GM21381 (cell line): Measurements from ENCODE around the gene SFXN5.
"Not testable (repeated sequence)": the region's sequence is repeated elsewhere in the genome, so short reads cannot be mapped to it uniquely, and the experiment has no call there.

Source experiments
- ATAC-seq: cut with Tn5 transposase; IDR thresholded peaks from one replicate; pipeline ENCODE4 v1.9.1; 2021; ENCODE audit warnings: mild to moderate bottlenecking, moderate library complexity; ENCODE audit not compliant: unreplicated experiment

The SFXN5 gene, protein sequence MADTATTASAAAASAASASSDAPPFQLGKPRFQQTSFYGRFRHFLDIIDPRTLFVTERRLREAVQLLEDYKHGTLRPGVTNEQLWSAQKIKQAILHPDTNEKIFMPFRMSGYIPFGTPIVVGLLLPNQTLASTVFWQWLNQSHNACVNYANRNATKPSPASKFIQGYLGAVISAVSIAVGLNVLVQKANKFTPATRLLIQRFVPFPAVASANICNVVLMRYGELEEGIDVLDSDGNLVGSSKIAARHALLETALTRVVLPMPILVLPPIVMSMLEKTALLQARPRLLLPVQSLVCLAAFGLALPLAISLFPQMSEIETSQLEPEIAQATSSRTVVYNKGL

DNA sequence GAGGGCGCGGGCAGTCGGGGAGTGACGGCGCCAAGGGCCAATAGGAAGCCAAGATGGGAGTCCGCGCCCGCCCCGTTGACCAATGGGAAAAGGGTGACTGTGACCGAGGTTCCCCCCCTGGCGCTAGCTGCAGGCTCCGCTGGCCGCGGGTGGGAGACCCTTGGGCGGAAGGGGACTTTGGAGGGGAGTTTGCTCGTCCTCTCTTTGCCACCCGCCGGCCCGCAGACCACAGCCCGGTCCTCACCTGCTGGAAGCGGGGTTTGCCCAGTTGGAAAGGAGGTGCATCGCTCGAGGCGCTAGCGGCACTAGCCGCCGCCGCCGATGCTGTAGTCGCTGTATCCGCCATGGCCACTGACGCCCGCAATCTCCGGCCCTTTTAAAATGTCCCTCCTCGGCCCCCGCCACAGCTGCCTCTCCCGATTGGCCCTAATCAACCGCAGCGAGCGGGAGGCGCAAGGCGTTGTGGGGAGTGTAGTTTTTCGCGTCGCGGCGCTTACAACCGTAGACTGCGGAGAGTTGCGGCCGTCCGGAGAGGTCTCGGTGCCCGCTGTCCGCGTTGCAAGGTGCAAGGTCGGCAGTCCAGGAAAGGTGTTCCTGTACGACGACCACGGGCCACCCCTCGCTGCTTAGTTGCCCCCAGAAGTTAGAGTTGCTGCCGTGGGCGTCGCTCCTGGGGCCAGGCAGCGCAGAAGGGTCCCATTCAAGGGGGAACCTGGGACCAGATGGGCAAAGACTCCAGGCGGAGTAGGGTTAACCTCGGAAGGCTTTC lies at the start of gene SFXN5:
Gene SFXN5 (minus strand): TSS at position 353 of the 769 bp plus-strand sequence. CDS start 7 bp downstream, at position 346.
- peak; percentile 93 for ATAC-seq

DNA sequence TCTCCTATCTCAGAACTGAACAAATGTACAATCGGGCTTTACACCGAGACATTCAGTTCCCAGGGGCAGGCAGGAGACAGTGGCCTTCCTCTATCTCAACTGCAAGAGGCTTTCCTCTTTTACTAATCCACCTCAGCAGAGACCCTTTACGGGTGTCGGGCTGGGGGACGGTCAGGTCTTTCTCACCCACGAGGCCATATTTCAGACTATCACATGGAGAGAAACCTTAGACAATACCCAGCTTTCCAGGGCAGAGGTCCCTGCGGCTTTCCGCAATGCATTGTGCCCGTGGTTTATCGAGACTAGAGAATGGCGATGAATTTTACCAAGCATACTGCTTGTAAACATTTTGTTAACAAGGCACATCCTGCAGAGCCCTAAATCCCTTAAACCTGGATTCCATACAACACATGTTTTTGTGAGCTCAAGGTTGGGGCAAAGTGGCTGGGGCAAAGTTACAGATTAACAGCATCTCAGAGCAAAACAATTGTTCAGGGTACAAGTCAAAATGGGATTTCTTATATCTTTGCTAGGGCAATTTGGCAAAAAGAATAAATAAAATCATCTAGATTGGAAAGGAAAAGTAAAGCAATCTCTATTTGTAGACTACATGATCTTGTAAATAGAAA lies 48.2 kb upstream of the SFXN5 start:
- ATAC-seq = not testable (repeated sequence)

DNA sequence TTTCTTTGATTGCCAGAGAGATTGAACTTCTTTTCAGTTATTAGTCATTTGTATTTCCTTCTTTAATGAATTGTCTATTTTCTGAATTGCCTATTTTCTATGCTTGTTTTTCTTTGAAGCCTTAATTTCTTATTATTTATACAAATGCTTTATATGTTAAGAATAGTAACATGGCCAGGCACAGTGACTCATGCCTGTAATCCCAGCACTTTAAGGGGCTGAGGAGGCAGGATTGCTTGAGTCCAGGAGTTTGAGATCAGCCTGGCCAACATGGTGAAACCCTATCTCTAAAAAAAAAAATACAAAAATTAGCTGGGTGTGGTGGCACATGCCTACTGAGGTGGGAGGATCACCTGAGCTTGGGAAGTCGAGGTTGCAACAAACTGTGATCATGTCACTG lies 45.9 kb upstream of the SFXN5 start:
- ATAC-seq = no peak

DNA sequence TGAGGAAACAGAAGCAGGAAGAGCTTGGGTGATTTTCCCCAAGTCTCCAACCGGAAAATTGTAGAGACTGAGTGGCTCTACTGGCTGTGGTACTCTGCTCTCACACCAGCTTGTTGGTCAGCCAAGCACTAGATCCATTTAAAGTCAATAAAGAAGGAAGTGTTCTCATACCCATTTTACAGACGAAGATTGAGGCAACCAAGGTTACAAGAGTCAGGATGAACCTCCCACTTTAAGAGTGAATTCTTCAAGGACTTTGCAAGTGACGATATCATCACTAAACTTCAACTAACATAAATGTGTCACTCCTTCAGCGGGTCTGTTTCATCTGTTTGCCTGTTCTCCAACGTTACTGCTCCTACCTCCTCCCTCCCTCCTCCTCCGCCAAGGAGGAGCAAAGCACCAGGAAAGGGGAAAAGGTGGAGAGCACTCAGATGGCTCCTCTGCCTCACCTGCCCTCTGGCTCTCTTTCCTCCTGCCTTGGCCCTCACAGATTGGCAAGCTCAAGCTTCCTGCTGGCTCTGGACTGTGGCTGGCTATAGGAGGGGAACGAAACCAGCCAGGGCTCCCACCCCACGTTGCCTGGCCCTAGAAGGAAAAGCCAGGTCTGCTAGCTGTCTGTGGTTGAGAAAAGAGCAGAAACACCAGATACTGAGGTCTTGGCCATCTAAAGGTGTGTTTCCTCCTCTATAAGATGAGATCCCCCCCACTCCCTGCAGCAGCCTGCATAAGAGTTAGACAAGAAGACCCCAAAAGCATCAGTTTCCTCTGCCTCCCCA lies 44.9 kb upstream of the SFXN5 start:
- ATAC-seq = no peak

DNA sequence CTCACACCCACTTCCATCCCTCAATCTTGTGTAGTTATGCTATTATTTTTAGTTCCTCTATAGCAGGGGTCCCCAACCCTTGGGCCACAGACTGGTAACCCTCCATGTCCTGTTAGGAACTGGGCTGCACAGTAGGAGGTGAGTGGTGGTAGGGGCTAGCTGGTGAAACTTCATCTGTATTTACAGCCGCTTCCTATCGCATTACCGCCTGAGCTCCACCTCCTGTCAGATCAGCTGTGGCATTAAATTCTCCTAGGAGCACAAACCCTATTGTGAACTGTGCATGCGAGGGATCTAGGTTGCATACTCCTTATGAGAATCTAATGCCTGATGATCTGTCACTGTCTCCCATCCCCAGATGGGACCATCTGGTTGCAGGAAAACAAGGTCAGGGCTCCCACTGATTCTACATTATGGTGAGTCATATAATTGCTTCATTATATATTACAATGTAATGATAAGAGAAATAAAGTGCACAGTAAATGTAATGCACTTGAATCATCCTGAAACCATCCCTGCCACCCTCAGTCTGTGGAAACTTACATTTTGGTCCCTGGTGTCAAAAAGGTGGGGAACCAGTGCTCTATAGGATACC lies 42.9 kb upstream of the SFXN5 start:
- ATAC-seq = no peak

DNA sequence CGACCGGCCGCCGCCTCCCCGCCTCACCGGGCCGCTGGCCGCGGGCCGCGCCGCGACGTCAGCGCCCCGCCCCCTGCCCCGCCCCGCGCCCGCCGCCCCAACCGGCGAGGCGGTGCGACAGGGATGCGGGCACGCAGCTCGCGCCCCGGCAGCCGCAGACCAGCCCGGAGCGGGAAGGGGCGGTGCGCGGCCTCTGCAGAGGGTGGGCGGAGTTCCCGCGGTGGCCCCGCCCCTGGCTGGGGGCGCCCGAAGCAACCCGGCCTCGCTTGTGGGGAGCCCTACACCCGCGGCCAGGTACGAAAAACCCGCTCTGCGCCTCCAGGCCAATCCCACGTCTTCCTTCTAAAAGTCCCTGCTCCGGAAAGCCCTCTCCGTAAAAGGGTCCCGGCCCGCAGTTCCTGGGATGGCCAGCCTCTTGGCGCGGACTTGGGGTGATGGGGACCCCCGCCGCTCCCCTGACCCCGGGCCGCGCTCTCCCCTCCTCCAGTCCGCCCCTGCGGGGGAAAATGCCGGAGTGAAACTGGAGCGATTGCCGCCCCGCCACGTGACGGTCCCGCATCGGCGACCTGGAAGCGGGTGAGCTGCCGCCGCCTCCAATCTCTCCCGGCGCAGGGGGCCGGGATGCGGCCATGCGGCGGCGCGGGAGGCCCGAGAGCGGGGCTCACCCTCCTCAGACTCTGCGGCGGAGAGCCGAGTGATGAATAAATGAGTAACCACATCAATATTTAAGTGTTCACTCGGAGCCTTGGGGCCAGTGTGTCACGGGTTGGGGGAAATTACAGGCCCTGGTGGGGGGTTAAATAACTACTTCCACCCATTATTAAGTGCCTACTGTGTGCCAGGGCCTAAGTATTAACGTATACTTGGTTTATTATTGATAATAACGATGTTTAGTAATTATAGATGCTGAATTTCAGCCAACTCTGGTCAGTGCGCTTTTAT lies 41.7 kb upstream of the SFXN5 start, which contains the start of gene RAB11FIP5:
Gene RAB11FIP5 (minus strand): TSS at position 36 of the 942 bp plus-strand sequence. CDS start 171 bp downstream, outside the sequence.
- ATAC-seq = peak; percentile 72

DNA sequence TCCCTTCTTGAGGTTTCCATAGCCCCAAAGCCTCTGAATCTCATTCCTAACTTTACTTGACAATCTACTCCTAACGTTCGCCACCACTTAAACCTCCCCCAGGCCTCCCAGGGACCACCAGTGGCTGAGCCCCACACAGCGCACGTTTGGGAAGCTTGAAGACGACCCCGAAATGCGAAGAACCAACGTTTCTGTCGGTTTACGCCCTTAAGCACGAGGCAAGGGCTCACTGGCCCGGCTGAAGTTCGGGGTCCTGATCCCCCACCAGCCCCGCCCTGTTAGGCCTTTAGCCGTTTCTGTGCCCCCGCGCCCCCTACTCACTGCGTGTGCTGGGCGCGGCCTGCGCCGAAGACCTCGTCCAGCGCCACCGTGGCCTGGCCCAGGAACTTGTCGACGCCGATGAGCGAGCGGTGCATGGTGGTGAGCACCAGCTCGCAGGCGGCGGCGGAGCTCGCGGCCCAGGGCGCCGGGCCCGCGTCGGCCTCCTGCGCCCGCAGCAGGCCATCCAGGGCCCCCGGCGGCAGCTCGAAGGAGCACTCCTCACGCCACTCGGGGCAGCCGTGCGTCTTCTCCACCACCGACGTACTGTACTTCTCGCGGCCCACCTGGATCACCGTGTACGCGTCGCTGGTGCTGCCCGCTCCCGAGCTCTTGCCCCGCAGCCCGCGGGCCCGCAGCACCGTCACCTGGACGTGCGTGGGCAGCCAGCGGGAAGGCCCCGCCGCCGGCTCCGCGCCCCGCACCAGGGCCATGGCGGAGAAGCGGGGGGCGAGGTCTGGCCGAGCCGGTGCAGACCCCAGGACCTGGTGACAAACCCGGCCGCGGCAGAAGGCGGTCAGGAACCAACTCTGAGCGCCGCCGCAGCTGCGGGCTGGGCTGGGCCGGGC lies 40.8 kb upstream of the SFXN5 start:
- peak; percentile 15 for ATAC-seq

DNA sequence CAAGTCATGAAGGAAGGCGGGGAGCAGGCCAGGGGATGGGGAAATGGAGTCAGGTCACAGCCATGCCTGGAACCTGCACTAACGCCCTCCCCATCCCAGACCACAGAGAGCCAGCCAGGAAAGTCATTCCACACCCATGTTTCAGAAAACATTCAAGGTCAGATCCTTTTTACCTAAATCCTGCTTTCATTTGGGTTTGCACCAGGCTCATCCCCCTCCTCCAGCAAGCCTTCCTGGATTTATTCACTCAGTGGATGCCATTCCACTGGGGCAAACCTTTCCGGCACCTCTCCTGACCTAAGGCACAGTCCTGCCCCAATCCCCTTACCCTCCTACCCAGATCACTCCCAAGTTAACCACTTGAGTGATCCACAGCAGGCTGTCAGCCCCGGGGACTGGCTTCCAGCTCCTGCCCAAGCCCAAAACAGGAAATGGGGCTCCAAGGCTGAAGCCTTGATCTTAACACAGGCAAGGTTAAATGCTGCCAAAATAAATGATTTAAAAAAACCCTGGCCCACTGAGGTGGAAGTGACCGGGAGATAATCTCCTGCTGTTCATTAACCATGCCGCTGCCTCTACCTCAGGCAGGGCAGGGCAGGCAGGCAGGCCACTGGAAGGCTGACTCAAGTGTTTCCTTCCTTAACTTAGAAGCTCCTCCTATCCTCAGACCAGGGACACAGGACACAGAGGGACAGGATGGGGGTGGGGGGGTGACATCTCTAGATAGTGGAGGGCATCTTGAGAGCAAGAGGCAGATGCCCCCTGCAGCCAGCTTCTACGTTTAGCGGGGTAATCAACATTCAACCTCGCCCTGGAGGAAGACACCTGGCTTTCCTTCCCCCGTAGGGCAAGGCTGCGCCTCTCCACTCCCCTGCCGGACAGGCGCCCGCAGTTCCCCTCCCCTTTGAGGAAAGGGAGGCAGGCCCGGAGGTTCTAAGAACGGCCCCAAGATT lies 39.8 kb upstream of the SFXN5 start:
- no peak for ATAC-seq

DNA sequence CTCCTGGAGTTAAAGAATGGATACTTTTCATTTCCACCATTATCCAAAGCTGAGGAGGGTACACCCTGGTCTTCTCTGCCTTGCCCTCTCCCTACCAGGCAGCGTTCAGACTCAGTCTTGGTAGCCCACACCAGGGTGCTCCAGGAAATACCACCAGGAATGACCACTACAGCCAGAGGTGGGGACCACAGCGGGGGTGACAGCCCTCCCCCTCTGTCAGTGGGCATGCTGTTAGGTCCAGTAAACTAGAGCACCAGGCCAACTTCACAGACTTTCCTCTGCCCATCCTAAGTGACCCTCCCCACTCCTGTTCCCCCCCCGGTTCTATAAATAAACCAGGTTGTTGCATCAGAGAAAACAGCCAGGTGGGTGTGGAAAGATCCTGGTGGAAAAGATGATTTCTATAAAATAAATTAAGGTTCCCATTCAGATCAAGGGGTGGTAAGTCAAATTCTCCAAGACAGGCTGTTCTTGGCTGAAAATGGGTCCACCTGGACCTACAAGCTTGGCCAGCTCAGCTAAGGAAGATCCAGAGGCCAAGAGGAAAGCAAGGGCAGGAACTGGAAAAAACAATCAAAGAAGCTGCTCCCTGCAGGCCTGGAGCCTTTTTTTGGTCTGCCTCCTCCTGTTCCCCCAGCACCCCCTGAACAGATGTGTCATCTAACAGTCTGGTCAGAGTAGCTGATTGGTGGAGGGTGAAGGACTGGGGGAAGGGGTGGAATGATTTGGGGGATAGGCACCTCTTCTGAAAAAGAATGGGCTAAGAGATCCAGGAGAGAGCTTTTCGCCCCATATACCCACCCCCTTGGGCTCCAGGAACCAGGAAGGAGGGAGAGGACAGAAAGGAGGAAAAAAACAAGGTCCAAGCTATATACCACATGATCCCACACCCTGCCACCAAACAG lies 38.9 kb upstream of the SFXN5 start:
- ATAC-seq = no peak

DNA sequence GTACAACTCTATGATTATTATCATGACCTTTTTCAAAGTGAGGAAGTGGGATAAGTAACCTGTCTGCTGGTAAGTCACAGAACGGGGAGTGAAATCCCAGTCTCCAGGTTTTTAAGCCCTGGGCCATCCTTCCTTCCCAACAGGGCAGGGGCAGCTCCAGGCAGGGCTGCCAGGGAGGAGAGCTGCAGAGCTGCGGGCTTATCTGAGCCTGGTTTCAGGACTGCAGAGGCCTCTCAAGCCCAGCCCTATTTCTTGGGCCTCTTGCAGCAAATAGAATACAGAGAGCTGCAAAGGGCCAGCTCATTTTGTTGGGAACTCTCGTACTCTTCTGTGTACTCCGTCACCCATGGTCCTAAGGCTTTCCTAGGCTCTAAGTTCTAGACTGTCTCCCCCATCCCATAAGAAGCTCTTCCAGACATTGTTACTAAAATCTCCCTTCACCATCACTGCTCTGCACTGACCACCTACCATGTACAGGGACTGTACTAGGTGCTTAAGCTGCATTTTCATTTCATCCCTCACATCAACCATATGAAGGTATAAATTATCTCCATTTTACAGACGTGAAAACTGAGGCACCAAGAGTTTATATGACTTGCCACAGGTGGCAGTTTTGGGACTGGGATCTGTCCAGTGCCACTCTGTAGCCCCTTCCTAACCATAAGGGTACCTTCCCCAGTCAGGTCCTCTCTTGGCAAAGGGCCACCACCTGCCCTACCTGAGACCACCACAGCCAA lies 38.1 kb upstream of the SFXN5 start:
- ATAC-seq = no peak

DNA sequence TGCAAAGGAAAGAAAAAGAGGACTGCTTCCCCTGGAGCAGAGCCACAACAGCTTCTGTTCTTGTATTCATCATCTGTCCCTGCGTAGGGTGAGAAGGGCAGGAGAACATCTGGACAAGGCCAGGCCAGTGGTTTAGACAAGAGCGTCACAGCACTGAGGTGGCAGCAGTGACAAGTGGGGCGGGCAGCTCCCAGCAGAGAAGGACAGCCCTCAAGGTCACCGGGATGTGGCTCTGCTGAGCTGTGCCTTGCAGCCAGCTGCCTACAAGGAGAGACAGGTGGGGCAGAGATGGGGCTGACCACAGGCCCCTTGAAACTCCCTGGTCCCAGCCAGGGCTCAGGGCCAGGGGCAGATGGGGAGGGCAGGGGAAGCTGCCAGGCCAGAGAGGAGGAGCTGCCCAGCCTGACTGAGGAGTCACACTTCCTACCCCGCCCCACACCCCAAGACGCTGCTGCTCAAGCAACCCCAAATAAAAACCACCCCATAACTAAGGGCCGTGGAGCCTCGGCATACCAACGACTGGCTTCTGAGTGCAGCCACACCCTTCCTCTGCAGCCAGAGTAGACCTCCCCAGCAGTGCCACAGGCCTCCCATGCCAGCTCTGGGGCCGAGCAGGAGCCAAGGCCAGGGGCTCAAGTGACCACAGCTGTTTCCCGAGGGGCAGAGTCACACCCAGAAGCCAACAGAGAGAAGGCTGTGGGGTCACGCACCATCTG lies 35.9 kb upstream of the SFXN5 start:
- ATAC-seq = no peak

DNA sequence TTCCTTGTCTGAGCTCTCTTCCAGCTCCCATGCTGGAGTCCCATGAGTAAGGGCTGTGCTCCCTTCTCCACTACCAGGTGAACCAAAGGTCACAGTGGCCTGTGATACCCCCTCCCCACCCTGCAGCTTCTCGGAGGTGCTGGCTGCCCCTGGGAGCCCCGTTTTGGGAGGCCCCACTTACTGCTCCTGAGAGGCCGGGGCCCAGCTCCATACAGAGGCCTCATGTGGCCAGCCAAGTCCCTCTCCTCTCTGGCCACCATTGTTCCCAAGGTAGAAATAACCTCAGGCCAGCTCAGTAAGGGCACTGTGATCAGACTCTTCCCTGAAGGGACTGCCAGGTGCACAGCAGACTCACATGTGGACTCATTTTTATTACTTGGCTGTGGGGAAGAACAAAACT lies 35.3 kb upstream of the SFXN5 start:
- ATAC-seq = no peak

DNA sequence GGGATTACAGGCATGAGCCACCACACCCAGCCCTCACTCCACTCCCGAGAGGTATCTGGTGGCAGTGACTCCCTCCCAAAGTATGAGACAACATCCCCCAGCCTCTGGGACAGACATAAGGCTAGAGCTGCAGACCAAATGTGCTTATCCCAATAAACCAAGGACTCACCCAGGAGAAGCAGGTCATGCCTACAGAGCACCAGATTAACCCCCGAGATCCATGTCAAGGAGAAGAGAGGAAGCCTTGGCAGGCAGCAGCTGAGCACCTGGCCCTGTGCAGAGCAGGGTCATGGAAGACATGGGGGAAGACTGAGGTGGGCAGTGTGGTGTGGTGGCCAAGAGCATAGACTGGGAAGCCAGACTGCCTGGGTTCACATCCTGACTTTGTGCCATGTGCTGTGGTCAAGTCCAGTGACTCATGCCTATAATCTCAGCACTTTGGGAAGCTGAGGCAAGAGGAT lies 34.0 kb upstream of the SFXN5 start:
- ATAC-seq = no peak

DNA sequence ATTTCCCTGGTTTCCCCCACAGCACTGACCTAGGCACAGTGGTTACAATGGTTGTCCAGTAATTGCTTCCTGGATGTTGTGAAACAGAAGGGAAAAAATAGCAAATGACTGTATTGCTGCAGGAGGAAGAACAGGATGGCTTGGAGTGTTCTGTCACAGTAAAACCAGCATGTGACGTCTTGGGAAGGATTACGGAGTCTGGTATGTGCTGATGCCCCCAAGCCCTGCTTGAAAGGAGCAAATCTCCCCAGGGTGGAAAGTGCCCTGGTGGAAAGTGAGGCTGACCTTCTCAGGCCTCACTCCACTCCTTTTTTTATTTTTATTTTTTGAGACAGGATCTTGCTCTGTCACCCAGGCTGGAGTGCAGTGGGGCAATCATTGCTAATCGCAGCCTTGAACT lies 33.4 kb upstream of the SFXN5 start:
- no peak for ATAC-seq

DNA sequence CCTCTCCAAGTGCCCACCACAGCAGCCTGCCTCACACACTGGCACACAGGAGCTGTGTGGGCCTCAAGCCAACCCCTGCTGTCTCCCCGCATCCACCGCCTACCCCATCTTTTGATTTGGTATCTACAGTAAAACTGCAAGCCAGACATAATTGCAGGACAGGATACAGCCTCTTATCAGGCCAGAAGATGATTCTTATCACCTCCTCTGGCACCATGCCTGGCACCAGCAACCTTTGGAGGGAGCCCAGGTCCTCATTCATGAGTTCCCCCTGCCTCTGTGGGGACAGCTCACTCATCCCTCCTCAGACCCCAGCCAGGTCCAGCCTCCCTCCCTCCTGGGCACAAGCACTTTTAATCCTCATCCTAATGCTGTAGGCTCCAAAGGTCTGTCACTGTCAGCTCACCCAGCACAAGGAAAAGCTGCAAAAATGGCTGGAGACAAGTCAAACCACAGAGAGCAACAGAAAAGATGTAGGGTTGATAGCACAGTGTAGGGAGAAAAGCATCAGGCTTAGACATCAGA lies 31.6 kb upstream of the SFXN5 start:
- ATAC-seq = no peak
